Measurements from ENCODE around the gene TMEM9.

TMEM9 gene

GRCh38 chr1:201137024-201137392 lies 17.3 kb downstream of the TMEM9 start:
- TF ChIP-seq, protein P1, sequence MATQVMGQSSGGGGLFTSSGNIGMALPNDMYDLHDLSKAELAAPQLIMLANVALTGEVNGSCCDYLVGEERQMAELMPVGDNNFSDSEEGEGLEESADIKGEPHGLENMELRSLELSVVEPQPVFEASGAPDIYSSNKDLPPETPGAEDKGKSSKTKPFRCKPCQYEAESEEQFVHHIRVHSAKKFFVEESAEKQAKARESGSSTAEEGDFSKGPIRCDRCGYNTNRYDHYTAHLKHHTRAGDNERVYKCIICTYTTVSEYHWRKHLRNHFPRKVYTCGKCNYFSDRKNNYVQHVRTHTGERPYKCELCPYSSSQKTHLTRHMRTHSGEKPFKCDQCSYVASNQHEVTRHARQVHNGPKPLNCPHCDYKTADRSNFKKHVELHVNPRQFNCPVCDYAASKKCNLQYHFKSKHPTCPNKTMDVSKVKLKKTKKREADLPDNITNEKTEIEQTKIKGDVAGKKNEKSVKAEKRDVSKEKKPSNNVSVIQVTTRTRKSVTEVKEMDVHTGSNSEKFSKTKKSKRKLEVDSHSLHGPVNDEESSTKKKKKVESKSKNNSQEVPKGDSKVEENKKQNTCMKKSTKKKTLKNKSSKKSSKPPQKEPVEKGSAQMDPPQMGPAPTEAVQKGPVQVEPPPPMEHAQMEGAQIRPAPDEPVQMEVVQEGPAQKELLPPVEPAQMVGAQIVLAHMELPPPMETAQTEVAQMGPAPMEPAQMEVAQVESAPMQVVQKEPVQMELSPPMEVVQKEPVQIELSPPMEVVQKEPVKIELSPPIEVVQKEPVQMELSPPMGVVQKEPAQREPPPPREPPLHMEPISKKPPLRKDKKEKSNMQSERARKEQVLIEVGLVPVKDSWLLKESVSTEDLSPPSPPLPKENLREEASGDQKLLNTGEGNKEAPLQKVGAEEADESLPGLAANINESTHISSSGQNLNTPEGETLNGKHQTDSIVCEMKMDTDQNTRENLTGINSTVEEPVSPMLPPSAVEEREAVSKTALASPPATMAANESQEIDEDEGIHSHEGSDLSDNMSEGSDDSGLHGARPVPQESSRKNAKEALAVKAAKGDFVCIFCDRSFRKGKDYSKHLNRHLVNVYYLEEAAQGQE (IDR thresholded peaks at IDR 0.05; ENCODE audit: low read depth) = no peak
- no peak for TF ChIP-seq CEBPB (IDR thresholded peaks at IDR 0.05)
- no peak for TF ChIP-seq USF1 (IDR thresholded peaks at IDR 0.05)
- no peak for TF ChIP-seq FOXM1 (IDR thresholded peaks at IDR 0.05; ENCODE audit: borderline replicate concordance, low read depth)
- TF ChIP-seq ZBTB7A (IDR thresholded peaks at IDR 0.05; ENCODE audit: low read depth) = no peak
- TF ChIP-seq CREB1 (IDR thresholded peaks at IDR 0.05; ENCODE audit: low read depth) = no peak

- TF ChIP-seq CEBPB (IDR thresholded peaks at IDR 0.05) (no peak), EGR1 (IDR thresholded peaks at IDR 0.05) (no peak), EP300 (IDR thresholded peaks at IDR 0.05; ENCODE audit: borderline replicate concordance) (no peak), MAX (IDR thresholded peaks at IDR 0.05) (no peak), USF1 (IDR thresholded peaks at IDR 0.05) (no peak), TEAD4 (IDR thresholded peaks at IDR 0.05) (no peak)
- TF ChIP-seq, protein P1 (IDR thresholded peaks at IDR 0.05; ENCODE audit: low read depth) = no peak
Observed at GRCh38 chr1:201136355-201137023, 17.8 kb downstream of the TMEM9 start.

GRCh38 chr1:201134405-201134804 lies 19.9 kb downstream of the TMEM9 start:
- no peak for TF ChIP-seq USF1 (IDR thresholded peaks at IDR 0.05)
- TF ChIP-seq, protein P1 (IDR thresholded peaks at IDR 0.05; ENCODE audit: low read depth) = no peak
- TF ChIP-seq TCF12 (IDR thresholded peaks at IDR 0.05; ENCODE audit: low read depth) = no peak
- no peak for TF ChIP-seq CEBPB (IDR thresholded peaks at IDR 0.05)
- TF ChIP-seq TAF1 (IDR thresholded peaks at IDR 0.05; ENCODE audit: low read depth) = no peak
- no peak for TF ChIP-seq RAD21 (IDR thresholded peaks at IDR 0.05; ENCODE audit: low read depth)
- TF ChIP-seq EP300 (IDR thresholded peaks at IDR 0.05; ENCODE audit: borderline replicate concordance) = no peak
- TF ChIP-seq CREB1 (IDR thresholded peaks at IDR 0.05; ENCODE audit: low read depth) = no peak
- TF ChIP-seq MAX (IDR thresholded peaks at IDR 0.05) = no peak
- TF ChIP-seq NFIC (IDR thresholded peaks at IDR 0.05) = no peak
- TF ChIP-seq TEAD4 (IDR thresholded peaks at IDR 0.05) = no peak
- no peak for TF ChIP-seq FOXM1 (IDR thresholded peaks at IDR 0.05; ENCODE audit: borderline replicate concordance, low read depth)
- no peak for TF ChIP-seq ZBTB7A (IDR thresholded peaks at IDR 0.05; ENCODE audit: low read depth)
- no peak for TF ChIP-seq YY1 (IDR thresholded peaks at IDR 0.05; ENCODE audit: low read depth)
- TF ChIP-seq EGR1 (IDR thresholded peaks at IDR 0.05) = no peak

- TF ChIP-seq NFIC (IDR thresholded peaks at IDR 0.05) = no peak
- no peak for TF ChIP-seq EGR1 (IDR thresholded peaks at IDR 0.05)
- TF ChIP-seq TCF12 (IDR thresholded peaks at IDR 0.05; ENCODE audit: low read depth) = no peak
- TF ChIP-seq EP300 (IDR thresholded peaks at IDR 0.05; ENCODE audit: borderline replicate concordance) = no peak
- TF ChIP-seq, protein P1 (IDR thresholded peaks at IDR 0.05; ENCODE audit: low read depth) = no peak
- no peak for TF ChIP-seq CEBPB (IDR thresholded peaks at IDR 0.05)
- no peak for TF ChIP-seq CREB1 (IDR thresholded peaks at IDR 0.05; ENCODE audit: low read depth)
- TF ChIP-seq TAF1 (IDR thresholded peaks at IDR 0.05; ENCODE audit: low read depth) = no peak
- no peak for TF ChIP-seq MAX (IDR thresholded peaks at IDR 0.05)
- TF ChIP-seq YY1 (IDR thresholded peaks at IDR 0.05; ENCODE audit: low read depth) = no peak
- TF ChIP-seq TEAD4 (IDR thresholded peaks at IDR 0.05) = no peak
- TF ChIP-seq RAD21 (IDR thresholded peaks at IDR 0.05; ENCODE audit: low read depth) = no peak
- TF ChIP-seq USF1 (IDR thresholded peaks at IDR 0.05) = no peak
- no peak for TF ChIP-seq FOXM1 (IDR thresholded peaks at IDR 0.05; ENCODE audit: borderline replicate concordance, low read depth)
- no peak for TF ChIP-seq ZBTB7A (IDR thresholded peaks at IDR 0.05; ENCODE audit: low read depth)
Observed at GRCh38 chr1:201131398-201131797, 22.9 kb downstream of the TMEM9 start.

All from Ishikawa (cell line).